Measurements from ENCODE around the gene SORCS2.

DNA sequence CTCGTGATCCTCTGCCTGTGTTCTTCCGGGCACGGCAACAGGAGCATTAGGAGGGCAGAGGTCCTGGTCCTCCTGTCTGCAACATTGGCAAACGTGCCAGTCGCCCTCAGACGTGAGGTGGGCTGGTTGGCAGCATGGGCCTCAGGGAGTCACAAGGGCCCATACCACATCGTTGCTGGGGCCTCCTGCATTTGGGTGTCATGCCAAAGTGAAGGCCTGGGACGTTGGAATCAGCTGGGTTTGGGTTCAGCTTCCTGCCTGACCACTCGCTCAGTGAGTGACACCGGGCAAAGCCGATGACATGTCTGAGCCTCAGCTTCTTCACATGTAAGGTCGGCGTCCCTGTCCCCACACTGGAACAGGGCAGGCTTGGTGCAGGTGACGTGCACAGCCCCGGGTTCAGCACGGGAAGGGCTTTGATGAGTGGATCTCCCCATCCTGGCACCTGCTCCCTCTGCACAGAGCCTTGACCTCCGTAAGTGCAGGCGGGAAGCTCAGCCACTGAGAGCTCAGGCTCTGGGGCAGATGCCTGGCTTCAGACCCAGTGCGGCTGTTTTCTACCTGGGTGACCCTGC, 150.8 kb downstream of the SORCS2 start:
- TF ChIP-seq, protein P1, sequence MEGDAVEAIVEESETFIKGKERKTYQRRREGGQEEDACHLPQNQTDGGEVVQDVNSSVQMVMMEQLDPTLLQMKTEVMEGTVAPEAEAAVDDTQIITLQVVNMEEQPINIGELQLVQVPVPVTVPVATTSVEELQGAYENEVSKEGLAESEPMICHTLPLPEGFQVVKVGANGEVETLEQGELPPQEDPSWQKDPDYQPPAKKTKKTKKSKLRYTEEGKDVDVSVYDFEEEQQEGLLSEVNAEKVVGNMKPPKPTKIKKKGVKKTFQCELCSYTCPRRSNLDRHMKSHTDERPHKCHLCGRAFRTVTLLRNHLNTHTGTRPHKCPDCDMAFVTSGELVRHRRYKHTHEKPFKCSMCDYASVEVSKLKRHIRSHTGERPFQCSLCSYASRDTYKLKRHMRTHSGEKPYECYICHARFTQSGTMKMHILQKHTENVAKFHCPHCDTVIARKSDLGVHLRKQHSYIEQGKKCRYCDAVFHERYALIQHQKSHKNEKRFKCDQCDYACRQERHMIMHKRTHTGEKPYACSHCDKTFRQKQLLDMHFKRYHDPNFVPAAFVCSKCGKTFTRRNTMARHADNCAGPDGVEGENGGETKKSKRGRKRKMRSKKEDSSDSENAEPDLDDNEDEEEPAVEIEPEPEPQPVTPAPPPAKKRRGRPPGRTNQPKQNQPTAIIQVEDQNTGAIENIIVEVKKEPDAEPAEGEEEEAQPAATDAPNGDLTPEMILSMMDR (IDR thresholded peaks at IDR 0.05), result no peak
- TF ChIP-seq POLR2AphosphoS5 (IDR thresholded peaks at IDR 0.05), result no peak

All from prostate gland (tissue), 2 donors.